Activated B cell treated with CpG ODN at 0.5 μM for 24 hours (primary cell): ENCODE data around the gene SEMA5B. TPM values are rescaled to one million over a fixed set of nuclear protein-coding genes. Genes with fewer than 3 reads are reported as not detected.

Experiments
- ATAC-seq: fragments of 200-7000 bp; cut with Tn5 transposase; one replicate; pipeline ENCODE4 v1.10.0; 2021; ENCODE audit warnings: low read depth, mild to moderate bottlenecking, moderate library complexity
- CTCF ChIA-PET: fragments of 350-600 bp; sonication (Branson Sonifier 250); formaldehyde crosslinking; loops from one replicate; lab custom pipeline; 2021; ENCODE audit warnings: antibody characterized with exemption; lab: Charles Lee
- POLR2A ChIA-PET: fragments of 350-600 bp; sonication (Branson Sonifier 250); formaldehyde crosslinking; loops from one replicate; lab custom pipeline; 2021; ENCODE audit warnings: antibody characterized with exemption; lab: Charles Lee
- DNase-seq: peaks from one replicate; pipeline ENCODE4 v3.0.0; 2022
- H3K27ac Mint-ChIP-seq: one replicate; pipeline ENCODE4 v1.8.0; 2020; ENCODE audit warnings: mixed read lengths
- H3K27me3 Mint-ChIP-seq: one replicate; pipeline ENCODE4 v1.8.0; 2021; ENCODE audit warnings: mixed read lengths
- H3K36me3 Mint-ChIP-seq: one replicate; pipeline ENCODE4 v1.8.0; 2021; ENCODE audit warnings: low read depth, mixed read lengths
- H3K4me1 Mint-ChIP-seq: one replicate; pipeline ENCODE4 v1.8.0; 2021; ENCODE audit warnings: mixed read lengths
- H3K4me3 Mint-ChIP-seq: one replicate; pipeline ENCODE4 v1.8.0; 2020; ENCODE audit warnings: mild to moderate bottlenecking, mixed read lengths
- H3K9me3 Mint-ChIP-seq: one replicate; pipeline ENCODE4 v1.8.0; 2020; ENCODE audit warnings: mixed read lengths
- CTCF ChIP-seq: fragments of 200-600 bp; IDR thresholded peaks from one replicate; pipeline ENCODE4 v1.8.0; 2022; ENCODE audit warnings: antibody characterized with exemption, mild to moderate bottlenecking
- intact Hi-C: fragments of 100-400 bp; cut with micrococcal nuclease; formaldehyde crosslinking; loops from one replicate; pipeline ENCODE4 v1.15.1; 2024
- total RNA-seq: library from RNA; stranded (reverse); gene quantifications from 2 replicates; pipeline ENCODE4 v1.2.3, GENCODE V29; 2022

The SEMA5B gene
- total RNA-seq, 1 donor from 2014 or later, result 1.6 TPM

- no peak overlapping the region for H3K27ac Mint-ChIP-seq
- no peak for ATAC-seq
- no peaks in the 10 kb centered on the region for H3K9me3 Mint-ChIP-seq
- no peaks in the 10 kb centered on the region for H3K36me3 Mint-ChIP-seq
- peaks cover 39% of the 10 kb centered on the region for H3K4me1 Mint-ChIP-seq
- H3K4me3 Mint-ChIP-seq, result no peak overlapping the region
- ChIA-PET CTCF (no interaction called here), POLR2A (interaction anchor here (1.1 kb wide), 1 partner anchor 37 kb away, joined by 3 read pairs; no protein-coding TSS in a partner anchor)
- no peak for DNase-seq
- no peak for TF ChIP-seq CTCF
- intact Hi-C loops, result no loop called here
- peaks cover 13% of the 10 kb centered on the region for H3K27me3 Mint-ChIP-seq
These were observed 43.6 kb downstream of the SEMA5B start for GRCh38 chr3:122984007-122984406.

GRCh38 chr3:122982216-122983185, 45.1 kb downstream of the SEMA5B start:
- Mint-ChIP-seq H3K4me1 (peaks cover 42% of the 10 kb centered on the region), H3K27ac (no peak overlapping the region), H3K4me3 (no peak overlapping the region), H3K36me3 (no peaks in the 10 kb centered on the region), H3K9me3 (no peaks in the 10 kb centered on the region), H3K27me3 (peaks cover 4% of the 10 kb centered on the region)
- POLR2A ChIA-PET, result no interaction called here
- DNase-seq (no peak), ATAC-seq (no peak)
- intact Hi-C loops, result no loop called here
- CTCF ChIA-PET, result no interaction called here
- TF ChIP-seq CTCF, result no peak

GRCh38 chr3:122979211-122979610, 48.4 kb downstream of the SEMA5B start:
- no peak overlapping the region for H3K4me3 Mint-ChIP-seq
- no peak for DNase-seq
- POLR2A ChIA-PET, result no interaction called here
- TF ChIP-seq CTCF, result no peak
- no peak overlapping the region for H3K27ac Mint-ChIP-seq
- intact Hi-C loops, result no loop called here
- H3K4me1 Mint-ChIP-seq, result peaks cover 42% of the 10 kb centered on the region
- ATAC-seq, result no peak
- CTCF ChIA-PET, result no interaction called here
- no peaks in the 10 kb centered on the region for H3K36me3 Mint-ChIP-seq
- H3K27me3 Mint-ChIP-seq, result no peaks in the 10 kb centered on the region
- H3K9me3 Mint-ChIP-seq, result no peaks in the 10 kb centered on the region

GRCh38 chr3:122978569-122978968, 49.0 kb downstream of the SEMA5B start:
- no peaks in the 10 kb centered on the region for H3K9me3 Mint-ChIP-seq
- TF ChIP-seq CTCF, result no peak
- H3K4me3 Mint-ChIP-seq, result no peak overlapping the region
- intact Hi-C loops, result no loop called here
- ChIA-PET CTCF (no interaction called here), POLR2A (no interaction called here)
- DNase-seq (no peak), ATAC-seq (no peak)
- H3K4me1 Mint-ChIP-seq, result peaks cover 35% of the 10 kb centered on the region
- no peak overlapping the region for H3K27ac Mint-ChIP-seq
- H3K36me3 Mint-ChIP-seq, result no peaks in the 10 kb centered on the region
- H3K27me3 Mint-ChIP-seq, result no peaks in the 10 kb centered on the region

GRCh38 chr3:122977746-122978466, 49.7 kb downstream of the SEMA5B start:
- intact Hi-C loops, result no loop called here
- H3K27ac Mint-ChIP-seq, result no peak overlapping the region
- no peaks in the 10 kb centered on the region for H3K9me3 Mint-ChIP-seq
- peaks cover 33% of the 10 kb centered on the region for H3K4me1 Mint-ChIP-seq
- no peaks in the 10 kb centered on the region for H3K36me3 Mint-ChIP-seq
- ChIA-PET POLR2A (no interaction called here), CTCF (no interaction called here)
- ATAC-seq (no peak), DNase-seq (no peak)
- H3K4me3 Mint-ChIP-seq, result no peak overlapping the region
- no peaks in the 10 kb centered on the region for H3K27me3 Mint-ChIP-seq
- no peak for TF ChIP-seq CTCF
